Measurements from ENCODE around the gene MAGEA6.
"Not testable (repeated sequence)": the region's sequence is repeated elsewhere in the genome, so short reads cannot be mapped to it uniquely, and the experiment has no call there.

The MAGEA6 gene, protein sequence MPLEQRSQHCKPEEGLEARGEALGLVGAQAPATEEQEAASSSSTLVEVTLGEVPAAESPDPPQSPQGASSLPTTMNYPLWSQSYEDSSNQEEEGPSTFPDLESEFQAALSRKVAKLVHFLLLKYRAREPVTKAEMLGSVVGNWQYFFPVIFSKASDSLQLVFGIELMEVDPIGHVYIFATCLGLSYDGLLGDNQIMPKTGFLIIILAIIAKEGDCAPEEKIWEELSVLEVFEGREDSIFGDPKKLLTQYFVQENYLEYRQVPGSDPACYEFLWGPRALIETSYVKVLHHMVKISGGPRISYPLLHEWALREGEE

DNA sequence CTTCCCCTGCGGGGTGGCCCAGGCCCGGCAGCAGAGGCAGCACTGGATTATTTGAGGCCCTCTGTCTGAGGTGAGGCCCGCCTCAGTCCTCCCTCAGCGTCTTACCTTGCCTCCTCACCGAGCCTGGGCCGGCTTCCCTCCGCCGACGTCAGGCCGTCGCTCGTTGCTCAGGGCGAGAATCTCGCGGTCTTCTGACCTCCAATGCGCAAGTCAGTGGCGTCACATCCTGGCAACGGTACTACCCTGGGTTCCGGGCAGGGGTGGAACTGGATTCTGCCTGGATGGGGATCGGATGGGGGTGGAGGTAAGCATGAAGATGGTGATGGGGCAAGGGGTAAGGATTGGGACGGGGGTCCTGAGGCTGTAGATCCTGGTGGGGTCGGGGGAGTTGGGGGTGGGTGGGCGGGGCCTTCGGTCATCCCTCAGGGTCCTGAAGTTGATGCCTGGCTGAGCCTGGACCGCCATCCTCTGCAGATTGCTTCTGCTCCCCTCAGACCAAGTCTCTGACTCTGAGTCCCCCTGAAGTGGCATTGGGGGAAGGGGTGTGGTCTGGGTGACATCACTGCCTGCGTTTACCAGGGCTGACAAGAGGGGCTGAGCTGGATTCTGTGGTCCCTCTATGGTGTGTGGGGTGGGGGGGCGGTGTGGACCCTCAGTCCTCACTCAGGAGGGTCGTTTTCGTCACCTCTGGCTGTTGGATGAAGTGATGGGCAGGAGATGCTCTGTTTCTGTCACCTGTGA lies at the start of gene MAGEA6:
Gene MAGEA6 (minus strand): TSS at position 141 of the 741 bp plus-strand sequence. CDS start 2,039 bp downstream, outside the sequence.
- H3K4me1 Mint-ChIP-seq; H3K9me3 Mint-ChIP-seq; H3K4me3 Mint-ChIP-seq; H3K27me3 Mint-ChIP-seq; H3K27ac Mint-ChIP-seq (ENCODE audit: low read depth); ATAC-seq (replicated peaks; ENCODE audit: extremely low read depth, poor library complexity, severe bottlenecking); DNase-seq (ENCODE audit: low spot score in 2 of 2); H3K36me3 Mint-ChIP-seq (ENCODE audit: insufficient read depth): not testable (repeated sequence)

DNA sequence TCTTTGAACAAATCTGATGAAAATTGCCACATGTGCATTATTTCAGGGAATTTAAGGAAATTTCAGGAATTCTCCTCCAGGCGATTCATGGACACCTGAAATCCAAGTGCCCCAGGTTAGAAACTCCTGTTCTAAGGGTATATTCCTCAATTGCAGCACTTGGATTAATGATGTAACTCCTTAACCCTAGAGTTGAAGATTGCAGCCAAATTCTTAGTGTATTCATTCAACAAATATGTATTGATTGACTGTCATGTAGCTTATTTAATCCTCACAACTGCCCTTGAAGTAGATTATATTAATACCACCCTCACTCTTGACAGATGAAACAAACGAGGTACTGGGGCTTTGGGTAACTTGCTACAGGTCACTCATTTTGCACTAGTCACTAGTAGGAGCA lies 49.8 kb upstream of the MAGEA6 start:
- no peak for DNase-seq (ENCODE audit: low spot score in 2 of 2)
- no peak for ATAC-seq (replicated peaks; ENCODE audit: extremely low read depth, poor library complexity, severe bottlenecking)
- H3K4me1 Mint-ChIP-seq = no peaks in the 10 kb centered on the region
- H3K27me3 Mint-ChIP-seq = peaks cover 15% of the 10 kb centered on the region
- no peaks in the 10 kb centered on the region for H3K9me3 Mint-ChIP-seq
- H3K36me3 Mint-ChIP-seq (ENCODE audit: insufficient read depth) = no peaks in the 10 kb centered on the region
- no peak overlapping the region for H3K27ac Mint-ChIP-seq (ENCODE audit: low read depth)
- no peak overlapping the region for H3K4me3 Mint-ChIP-seq

DNA sequence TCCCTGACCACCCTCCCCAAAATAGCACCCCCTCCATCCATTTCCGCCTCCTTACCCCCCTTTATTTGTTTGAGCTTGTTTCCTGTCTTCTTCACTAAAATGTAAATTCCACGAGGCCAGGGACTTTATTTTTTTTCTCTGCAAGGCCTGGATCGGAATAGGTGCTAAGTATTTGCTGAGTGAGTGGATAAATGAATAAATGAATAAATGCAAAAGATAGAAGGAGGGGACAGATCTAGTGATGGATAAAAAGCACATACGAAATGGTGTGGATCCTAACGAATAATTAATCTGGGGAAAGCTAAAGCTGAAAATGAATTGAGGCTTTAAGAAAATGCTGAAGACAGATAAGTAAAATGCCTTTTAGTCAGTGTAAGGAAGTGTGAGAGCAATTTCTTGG lies 48.9 kb upstream of the MAGEA6 start:
- Mint-ChIP-seq H3K27ac (ENCODE audit: low read depth) (no peak overlapping the region), H3K27me3 (peaks cover 15% of the 10 kb centered on the region), H3K4me1 (no peaks in the 10 kb centered on the region), H3K4me3 (no peak overlapping the region), H3K36me3 (ENCODE audit: insufficient read depth) (no peaks in the 10 kb centered on the region), H3K9me3 (no peaks in the 10 kb centered on the region)
- ATAC-seq (replicated peaks; ENCODE audit: extremely low read depth, poor library complexity, severe bottlenecking) = no peak
- DNase-seq (ENCODE audit: low spot score in 2 of 2) = no peak

DNA sequence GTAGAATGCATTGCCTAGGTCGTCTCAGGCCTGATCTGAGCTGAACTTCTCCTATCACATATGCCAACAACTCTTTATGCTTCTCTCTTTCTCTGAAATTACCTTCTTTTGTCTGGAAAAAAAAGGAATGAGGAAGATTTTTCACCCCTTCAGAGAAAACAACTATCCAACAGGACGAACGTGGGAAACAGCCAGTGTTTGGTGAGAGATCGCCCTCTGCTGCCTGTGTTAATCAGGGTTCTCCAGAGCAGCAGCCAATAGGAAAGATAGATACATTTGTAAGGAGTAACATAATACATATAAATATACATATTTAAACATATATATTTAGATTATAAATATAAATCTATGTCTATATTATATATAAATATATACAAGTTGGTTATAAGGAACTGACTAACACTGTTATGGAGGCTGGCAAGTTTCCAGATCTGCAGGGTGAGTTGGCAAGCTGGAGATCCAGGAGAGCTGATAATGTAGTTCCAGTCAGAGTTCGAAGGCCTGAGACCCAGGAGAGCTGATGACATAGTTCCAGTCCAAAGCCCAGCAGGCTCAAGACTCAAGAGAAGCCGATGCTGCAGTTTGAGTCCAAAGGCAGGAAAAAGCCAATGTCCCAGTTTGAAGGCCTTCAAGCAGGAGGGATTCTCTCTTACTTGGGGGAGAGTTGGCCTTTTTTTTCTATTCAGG lies 47.7 kb upstream of the MAGEA6 start:
- Mint-ChIP-seq H3K27ac (ENCODE audit: low read depth) (no peak overlapping the region), H3K36me3 (ENCODE audit: insufficient read depth) (no peaks in the 10 kb centered on the region), H3K27me3 (peaks cover 14% of the 10 kb centered on the region), H3K9me3 (no peaks in the 10 kb centered on the region), H3K4me1 (no peaks in the 10 kb centered on the region), H3K4me3 (no peak overlapping the region)
- no peak for ATAC-seq (replicated peaks; ENCODE audit: extremely low read depth, poor library complexity, severe bottlenecking)
- no peak for DNase-seq (ENCODE audit: low spot score in 2 of 2)

DNA sequence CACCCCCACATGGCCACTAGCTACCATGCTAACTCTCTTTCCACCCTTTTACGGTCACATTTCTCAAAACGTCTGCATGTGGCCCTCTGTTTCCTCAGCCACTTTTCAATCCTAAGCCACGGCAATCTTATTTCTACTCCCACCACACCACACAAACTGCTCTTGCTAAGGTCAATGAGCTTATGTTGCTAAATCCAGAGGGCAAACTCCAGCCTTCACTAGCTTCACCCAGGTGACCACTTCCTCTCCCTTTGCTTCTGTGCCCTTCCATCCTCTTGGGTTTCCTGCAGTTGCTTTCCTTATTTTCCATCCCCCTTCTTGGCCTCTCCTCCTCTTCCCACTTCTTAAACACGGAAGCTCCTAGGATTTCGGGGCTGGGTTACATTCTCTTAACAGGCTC lies 44.6 kb upstream of the MAGEA6 start:
- no peak for ATAC-seq (replicated peaks; ENCODE audit: extremely low read depth, poor library complexity, severe bottlenecking)
- Mint-ChIP-seq H3K4me3 (no peak overlapping the region), H3K4me1 (no peaks in the 10 kb centered on the region), H3K9me3 (no peaks in the 10 kb centered on the region), H3K27ac (ENCODE audit: low read depth) (no peak overlapping the region), H3K36me3 (ENCODE audit: insufficient read depth) (no peaks in the 10 kb centered on the region), H3K27me3 (peaks cover 9% of the 10 kb centered on the region)
- DNase-seq (ENCODE audit: low spot score in 2 of 2) = no peak

DNA sequence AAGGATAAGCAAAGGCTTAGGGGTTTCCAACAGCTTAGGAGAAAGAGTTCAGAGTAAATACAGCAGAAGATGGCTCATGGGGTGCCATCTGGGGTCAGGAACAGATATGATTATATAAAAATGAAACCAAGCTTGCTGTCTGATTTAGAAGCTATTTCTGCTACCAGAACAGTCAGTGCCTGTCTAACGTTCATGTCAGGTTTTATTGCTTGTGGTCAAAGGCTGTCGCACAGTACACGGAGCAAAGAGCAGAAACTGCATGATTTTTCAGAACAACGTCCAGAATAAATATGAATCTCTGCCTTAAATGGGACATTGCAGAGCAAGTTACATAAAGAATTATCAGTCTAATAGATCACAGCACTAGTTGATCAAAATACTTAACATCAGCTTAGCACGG lies 43.7 kb upstream of the MAGEA6 start:
- no peaks in the 10 kb centered on the region for H3K9me3 Mint-ChIP-seq
- H3K4me3 Mint-ChIP-seq = no peak overlapping the region
- H3K36me3 Mint-ChIP-seq (ENCODE audit: insufficient read depth) = no peaks in the 10 kb centered on the region
- H3K27ac Mint-ChIP-seq (ENCODE audit: low read depth) = no peak overlapping the region
- no peak for ATAC-seq (replicated peaks; ENCODE audit: extremely low read depth, poor library complexity, severe bottlenecking)
- DNase-seq (ENCODE audit: low spot score in 2 of 2) = no peak
- H3K4me1 Mint-ChIP-seq = no peaks in the 10 kb centered on the region
- peaks cover 9% of the 10 kb centered on the region for H3K27me3 Mint-ChIP-seq

DNA sequence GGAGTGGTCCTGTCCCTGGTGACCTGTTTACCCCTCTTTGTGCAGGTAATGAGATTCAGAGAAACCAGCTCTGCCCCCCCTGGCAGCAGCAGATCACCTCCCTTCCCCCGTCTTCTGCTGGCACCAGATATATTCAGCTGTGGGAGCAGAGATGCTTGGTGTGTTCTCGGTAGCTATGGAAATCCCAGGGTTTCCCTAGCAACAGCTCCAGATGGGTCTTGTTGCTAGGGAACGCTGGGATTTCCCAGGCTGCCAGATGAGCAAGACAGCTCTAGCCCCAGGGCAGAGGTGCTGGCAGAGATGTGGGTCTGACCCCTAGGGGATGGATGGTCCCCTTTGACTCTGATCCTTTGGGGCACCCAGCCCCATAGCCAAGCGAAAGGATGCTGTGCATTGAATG lies 40.9 kb upstream of the MAGEA6 start:
- Mint-ChIP-seq H3K27me3 (peaks cover 9% of the 10 kb centered on the region), H3K9me3 (no peaks in the 10 kb centered on the region), H3K4me3 (no peak overlapping the region), H3K4me1 (no peaks in the 10 kb centered on the region), H3K27ac (ENCODE audit: low read depth) (no peak overlapping the region), H3K36me3 (ENCODE audit: insufficient read depth) (no peaks in the 10 kb centered on the region)
- ATAC-seq (replicated peaks; ENCODE audit: extremely low read depth, poor library complexity, severe bottlenecking) = no peak
- no peak for DNase-seq (ENCODE audit: low spot score in 2 of 2)

DNA sequence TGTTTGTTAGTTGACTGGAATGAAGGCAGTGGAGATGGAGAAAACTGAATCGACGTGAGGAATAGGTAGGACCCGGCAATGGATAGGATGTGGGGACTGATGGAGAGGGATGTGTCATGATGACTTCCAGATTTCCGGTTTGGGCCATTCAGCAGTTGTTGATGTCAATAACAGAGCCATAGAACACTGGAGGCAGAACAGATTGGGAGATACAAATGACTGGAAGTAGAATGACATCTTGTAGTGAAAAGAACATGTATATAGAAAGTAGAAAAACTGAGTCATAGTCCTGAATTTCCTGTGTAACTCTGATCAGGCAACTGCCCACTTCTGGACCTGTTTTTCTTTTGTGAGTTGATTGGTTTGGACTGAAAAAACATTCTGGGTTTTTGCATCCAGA lies 36.5 kb upstream of the MAGEA6 start:
- Mint-ChIP-seq H3K36me3 (ENCODE audit: insufficient read depth) (no peaks in the 10 kb centered on the region), H3K4me1 (no peaks in the 10 kb centered on the region), H3K27me3 (peaks cover 27% of the 10 kb centered on the region), H3K27ac (ENCODE audit: low read depth) (no peak overlapping the region), H3K4me3 (no peak overlapping the region), H3K9me3 (no peaks in the 10 kb centered on the region)
- no peak for DNase-seq (ENCODE audit: low spot score in 2 of 2)
- no peak for ATAC-seq (replicated peaks; ENCODE audit: extremely low read depth, poor library complexity, severe bottlenecking)

DNA sequence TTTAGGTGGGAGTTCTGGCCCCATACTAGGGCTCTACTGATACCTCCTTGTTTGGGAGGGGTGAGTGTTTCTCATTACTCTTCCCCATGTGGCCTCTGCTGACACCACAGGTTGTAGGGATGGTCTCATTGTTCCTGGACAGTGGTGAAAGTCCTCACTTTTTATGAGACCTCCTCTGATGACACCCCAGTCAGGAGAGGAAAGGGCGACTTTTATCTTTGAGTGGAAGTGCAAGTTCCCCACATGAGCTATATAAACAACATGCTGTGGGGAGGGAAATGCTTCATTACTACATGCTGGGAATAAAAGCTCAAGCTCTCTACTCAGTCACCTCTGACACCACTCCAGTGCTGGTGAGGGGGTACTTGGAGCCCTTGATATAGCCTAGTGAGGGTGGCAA lies 29.5 kb upstream of the MAGEA6 start:
- DNase-seq (ENCODE audit: low spot score in 2 of 2) = no peak
- Mint-ChIP-seq H3K36me3 (ENCODE audit: insufficient read depth) (no peaks in the 10 kb centered on the region), H3K4me3 (no peak overlapping the region), H3K27me3 (peaks cover 21% of the 10 kb centered on the region), H3K9me3 (no peaks in the 10 kb centered on the region), H3K27ac (ENCODE audit: low read depth) (no peak overlapping the region), H3K4me1 (no peaks in the 10 kb centered on the region)
- ATAC-seq (replicated peaks; ENCODE audit: extremely low read depth, poor library complexity, severe bottlenecking) = no peak

DNA sequence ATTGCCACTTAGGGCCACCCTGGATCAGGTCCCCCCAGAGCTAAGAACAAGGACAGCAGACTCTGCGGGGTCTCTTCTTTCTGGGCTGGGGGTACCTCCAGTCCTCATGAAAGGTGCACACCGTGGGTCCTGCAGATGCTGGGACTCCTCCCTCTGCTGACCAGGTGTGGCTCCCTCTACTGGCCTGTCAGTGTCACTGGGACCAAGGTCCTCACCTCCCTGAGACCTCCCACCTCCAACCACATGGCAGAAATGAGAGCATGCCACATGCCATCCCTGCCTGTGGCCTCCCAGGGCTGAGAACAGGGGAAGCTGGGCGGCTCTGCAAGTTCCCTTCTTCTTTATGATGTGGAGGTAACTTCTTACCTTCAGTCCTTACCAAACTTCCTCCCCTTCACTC lies 17.6 kb upstream of the MAGEA6 start:
- not testable (repeated sequence) for H3K4me3 Mint-ChIP-seq; H3K27me3 Mint-ChIP-seq; H3K9me3 Mint-ChIP-seq; H3K4me1 Mint-ChIP-seq; H3K27ac Mint-ChIP-seq (ENCODE audit: low read depth); H3K36me3 Mint-ChIP-seq (ENCODE audit: insufficient read depth); DNase-seq (ENCODE audit: low spot score in 2 of 2); ATAC-seq (replicated peaks; ENCODE audit: extremely low read depth, poor library complexity, severe bottlenecking)

DNA sequence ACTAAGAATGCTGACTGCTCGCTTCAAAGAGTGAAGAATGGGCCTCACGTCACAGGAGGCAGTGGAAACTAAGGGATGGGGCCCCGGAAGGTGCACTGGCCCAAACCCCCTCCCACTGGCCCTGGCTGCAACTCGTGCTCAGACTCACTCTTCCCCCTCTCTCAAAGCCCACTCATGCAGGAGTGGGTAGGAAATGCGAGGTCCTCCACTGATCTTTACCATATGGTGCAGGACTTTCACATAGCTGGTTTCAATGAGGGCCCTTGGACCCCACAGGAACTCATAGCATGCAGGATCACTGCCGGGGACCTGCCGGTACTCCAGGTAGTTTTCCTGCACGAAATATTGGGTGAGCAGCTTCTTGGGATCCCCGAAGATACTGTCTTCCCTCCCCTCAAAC lies 2.9 kb downstream of the MAGEA6 start:
- not testable (repeated sequence) for H3K4me3 Mint-ChIP-seq; DNase-seq (ENCODE audit: low spot score in 2 of 2)

DNA sequence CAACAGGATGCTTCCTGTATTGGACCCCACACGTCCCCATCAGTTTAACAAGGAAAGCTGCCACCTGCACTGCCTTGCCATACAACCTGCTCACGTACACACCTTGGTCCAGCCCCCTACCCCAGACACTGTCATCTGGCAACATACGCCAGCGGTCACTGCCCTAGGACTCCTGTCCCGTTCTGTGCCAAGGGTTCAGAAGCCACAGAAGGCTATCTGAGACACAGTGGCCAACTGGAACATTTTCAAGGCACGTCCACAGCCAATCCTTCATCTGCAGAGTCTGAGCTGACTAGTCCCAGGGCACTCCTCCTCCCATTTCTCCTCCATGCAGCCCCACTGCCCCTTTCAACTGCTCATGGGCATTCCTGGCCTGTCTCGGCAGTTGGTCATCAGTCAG lies 7.9 kb downstream of the MAGEA6 start:
- not testable (repeated sequence) for H3K27ac Mint-ChIP-seq (ENCODE audit: low read depth); ATAC-seq (replicated peaks; ENCODE audit: extremely low read depth, poor library complexity, severe bottlenecking); H3K4me3 Mint-ChIP-seq; DNase-seq (ENCODE audit: low spot score in 2 of 2); H3K4me1 Mint-ChIP-seq; H3K9me3 Mint-ChIP-seq; H3K27me3 Mint-ChIP-seq; H3K36me3 Mint-ChIP-seq (ENCODE audit: insufficient read depth)

More for the DNA sequence above, 2.9 kb downstream of the MAGEA6 start:
- not testable (repeated sequence) for H3K4me1 Mint-ChIP-seq; H3K27ac Mint-ChIP-seq (ENCODE audit: low read depth); H3K27me3 Mint-ChIP-seq; H3K9me3 Mint-ChIP-seq; ATAC-seq (replicated peaks; ENCODE audit: extremely low read depth, poor library complexity, severe bottlenecking); H3K36me3 Mint-ChIP-seq (ENCODE audit: insufficient read depth)

DNA sequence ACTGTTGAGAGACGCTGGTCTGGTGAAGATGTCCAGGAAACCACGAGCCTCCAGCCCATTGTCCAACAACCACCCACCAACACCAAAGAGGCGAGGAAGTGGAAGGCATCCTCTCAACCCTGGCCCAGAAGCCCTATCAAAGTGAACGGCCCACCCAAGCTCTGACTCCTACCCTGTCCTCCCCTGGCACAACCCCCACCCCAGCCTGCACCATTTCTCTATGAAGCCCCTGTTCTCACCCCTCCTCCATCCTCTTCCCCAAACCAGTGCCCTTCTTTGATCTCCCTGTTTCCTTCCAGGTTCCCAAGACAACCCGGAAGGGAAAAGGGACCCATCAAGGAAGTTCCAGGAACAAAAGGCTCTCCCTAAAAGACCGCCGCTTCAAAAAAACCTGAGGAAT lies 9.9 kb downstream of the MAGEA6 start:
- H3K4me3 Mint-ChIP-seq; ATAC-seq (replicated peaks; ENCODE audit: extremely low read depth, poor library complexity, severe bottlenecking); H3K27me3 Mint-ChIP-seq; H3K9me3 Mint-ChIP-seq; H3K27ac Mint-ChIP-seq (ENCODE audit: low read depth); H3K36me3 Mint-ChIP-seq (ENCODE audit: insufficient read depth); DNase-seq (ENCODE audit: low spot score in 2 of 2); H3K4me1 Mint-ChIP-seq: not testable (repeated sequence)

All from central memory CD8-positive, alpha-beta T cell (primary cell).